OCI-LY1 (cell line): ENCODE measurements around the gene SEC16A.

ENCODE experiments used
- EZH2 ChIP-seq: fragments of 200-600 bp; sonication (generic), shearing (Covaris generic); IDR thresholded peaks from 2 replicates; pipeline ENCODE4 v1.8.0; 2017; ENCODE audit warnings: borderline replicate concordance, mixed run types, mild to moderate bottlenecking, antibody characterized with exemption, low read length, moderate library complexity, mixed read lengths
- TF ChIP-seq, protein P1 (sequence below): fragments of 200-600 bp; sonication (generic), shearing (Covaris generic); IDR thresholded peaks from 2 replicates; pipeline ENCODE4 v1.5.1; 2017; ENCODE audit warnings: mild to moderate bottlenecking, antibody characterized with exemption, low read length, moderate library complexity, mixed read lengths

DNA sequence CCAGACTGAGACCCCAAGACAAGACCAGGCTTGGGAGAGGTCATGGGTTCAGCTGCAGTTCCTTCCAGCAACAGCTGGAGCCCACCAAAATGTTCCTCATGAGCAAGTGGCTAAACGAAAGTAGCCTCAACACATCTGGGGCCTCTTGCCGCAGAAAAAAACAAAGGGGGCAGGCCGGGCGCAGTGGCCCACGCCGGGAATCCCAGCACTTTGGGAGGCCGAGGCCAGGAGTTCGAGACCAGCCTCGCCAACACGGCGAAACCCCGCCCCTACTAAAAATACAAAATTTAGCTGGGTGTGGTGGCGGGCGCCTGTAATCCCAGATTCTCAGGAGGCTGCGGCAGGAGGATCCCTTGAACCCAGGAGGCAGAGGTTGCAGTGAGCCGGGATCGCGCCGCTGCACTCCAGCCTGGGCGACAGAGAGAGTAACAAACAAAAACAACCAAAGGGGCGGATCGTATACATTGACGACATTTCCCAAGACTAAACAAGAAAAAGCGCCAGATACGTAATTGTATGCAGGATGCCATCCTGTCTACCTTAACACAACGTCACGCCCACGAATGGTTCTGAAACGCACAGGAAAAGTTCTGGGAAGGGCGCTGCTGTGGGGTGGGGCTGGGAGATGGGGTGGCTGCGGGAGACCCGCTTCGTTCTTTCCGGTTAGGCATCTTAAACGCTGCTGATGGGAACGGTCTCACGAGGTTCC is 44.8 kb downstream of the SEC16A start:
- TF ChIP-seq, protein P1, sequence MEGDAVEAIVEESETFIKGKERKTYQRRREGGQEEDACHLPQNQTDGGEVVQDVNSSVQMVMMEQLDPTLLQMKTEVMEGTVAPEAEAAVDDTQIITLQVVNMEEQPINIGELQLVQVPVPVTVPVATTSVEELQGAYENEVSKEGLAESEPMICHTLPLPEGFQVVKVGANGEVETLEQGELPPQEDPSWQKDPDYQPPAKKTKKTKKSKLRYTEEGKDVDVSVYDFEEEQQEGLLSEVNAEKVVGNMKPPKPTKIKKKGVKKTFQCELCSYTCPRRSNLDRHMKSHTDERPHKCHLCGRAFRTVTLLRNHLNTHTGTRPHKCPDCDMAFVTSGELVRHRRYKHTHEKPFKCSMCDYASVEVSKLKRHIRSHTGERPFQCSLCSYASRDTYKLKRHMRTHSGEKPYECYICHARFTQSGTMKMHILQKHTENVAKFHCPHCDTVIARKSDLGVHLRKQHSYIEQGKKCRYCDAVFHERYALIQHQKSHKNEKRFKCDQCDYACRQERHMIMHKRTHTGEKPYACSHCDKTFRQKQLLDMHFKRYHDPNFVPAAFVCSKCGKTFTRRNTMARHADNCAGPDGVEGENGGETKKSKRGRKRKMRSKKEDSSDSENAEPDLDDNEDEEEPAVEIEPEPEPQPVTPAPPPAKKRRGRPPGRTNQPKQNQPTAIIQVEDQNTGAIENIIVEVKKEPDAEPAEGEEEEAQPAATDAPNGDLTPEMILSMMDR, result no peak
- no peak for TF ChIP-seq EZH2
